Measurements from ENCODE around the gene TRAF2. TPM values are rescaled to one million over a fixed set of nuclear protein-coding genes. Genes with fewer than 3 reads are reported as not detected.

The TRAF2 gene
- total RNA-seq, 1 donor from 2014 or later = 16.5 TPM

DNA sequence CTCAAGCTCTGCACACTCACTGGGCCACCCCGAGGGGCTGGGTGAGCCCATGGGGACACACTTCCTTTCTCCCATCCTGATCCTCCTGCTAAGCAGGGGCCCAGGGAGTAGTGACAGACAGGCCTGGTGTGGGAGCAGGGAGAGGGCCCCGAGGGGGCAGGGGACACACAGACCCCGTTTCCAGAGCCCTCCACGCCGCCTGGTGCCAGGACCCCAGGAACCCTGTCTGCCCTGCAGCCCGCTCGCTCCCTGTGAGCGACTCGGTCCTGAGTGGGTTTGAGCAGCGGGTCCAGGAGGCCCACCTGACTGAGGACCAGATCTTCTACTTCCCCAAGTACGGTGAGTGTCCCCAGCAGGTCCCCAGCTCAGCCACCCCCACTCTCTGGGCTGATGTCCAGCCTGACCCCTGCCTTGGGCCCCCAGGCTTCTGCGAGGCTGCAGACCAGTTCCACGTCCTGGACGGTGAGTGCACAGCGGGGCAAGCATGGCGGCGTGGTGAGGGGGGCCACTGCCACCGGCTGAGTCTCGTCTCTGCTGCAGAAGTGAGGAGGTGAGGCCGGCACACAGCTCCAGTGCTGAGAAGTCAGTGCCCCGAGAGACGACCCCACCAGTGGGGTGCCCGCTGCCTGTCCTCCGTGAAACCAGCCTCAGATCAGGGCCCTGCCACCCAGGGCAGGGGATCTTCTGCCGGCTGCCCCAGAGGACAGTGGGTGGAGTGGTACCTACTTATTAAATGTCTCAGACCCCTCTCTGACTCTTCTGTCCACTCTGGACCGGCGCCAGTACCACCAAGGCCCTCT lies 60.1 kb downstream of the TRAF2 start:
- no peaks in the 10 kb centered on the region for H3K9me3 ChIP-seq
- no peak overlapping the region for H3K27ac ChIP-seq
- ATAC-seq (no peak), DNase-seq (no peak)
- no peak overlapping the region for H3K4me3 ChIP-seq
- peaks cover 47% of the 10 kb centered on the region for H3K4me1 ChIP-seq
- no peak for TF ChIP-seq CTCF (IDR thresholded peaks at IDR 0.05)
- H3K27me3 ChIP-seq (ENCODE audit: low read depth) = no peaks in the 10 kb centered on the region
- peaks cover 18% of the 10 kb centered on the region for H3K36me3 ChIP-seq
- intact Hi-C loops (cut with DNase I) = no loop called here

DNA sequence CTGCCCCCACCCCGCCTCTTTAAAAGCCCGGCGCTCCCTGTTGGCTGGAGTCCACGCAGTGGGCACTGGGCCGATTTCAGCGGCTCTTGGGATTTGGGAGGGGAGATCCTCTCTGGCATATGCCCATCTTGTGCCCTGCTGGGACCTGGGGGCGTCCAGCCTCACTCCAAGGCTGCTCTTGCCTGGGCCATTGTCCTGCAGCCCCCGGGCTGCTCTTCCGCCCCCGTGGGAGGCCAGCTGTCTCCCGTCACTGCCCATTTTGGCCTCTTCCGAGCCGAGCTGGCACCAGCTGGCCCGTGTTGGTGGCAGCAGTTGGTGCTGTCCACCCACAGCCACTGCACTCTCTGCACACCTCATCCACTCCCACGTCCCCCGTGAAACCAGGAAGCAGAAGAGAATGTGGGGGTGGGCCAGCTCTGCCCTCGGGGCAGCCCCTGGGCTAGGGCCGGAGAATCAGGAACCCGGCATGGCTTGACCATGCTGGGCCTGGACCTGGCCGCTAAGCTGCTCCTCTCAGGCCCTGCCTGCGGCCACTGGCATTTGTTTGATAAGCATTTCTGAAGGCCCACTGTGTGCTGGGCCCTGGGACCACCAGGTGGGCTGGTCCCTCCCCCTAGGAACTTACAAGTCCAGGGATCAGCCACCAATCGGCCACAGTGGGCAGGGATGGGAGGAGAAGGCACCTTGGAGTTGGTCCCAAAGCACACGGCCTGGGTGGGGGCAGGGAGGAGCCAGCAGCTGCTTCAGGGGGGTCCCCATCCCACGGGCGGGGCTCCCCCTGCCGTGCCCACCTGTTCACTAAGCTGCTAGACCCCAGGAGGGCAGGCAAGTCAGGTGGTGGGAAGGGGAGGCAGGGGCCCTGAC lies 60.9 kb downstream of the TRAF2 start:
- ATAC-seq (no peak), DNase-seq (no peak)
- peaks cover 47% of the 10 kb centered on the region for H3K4me1 ChIP-seq
- no peaks in the 10 kb centered on the region for H3K9me3 ChIP-seq
- intact Hi-C loops (cut with DNase I) = no loop called here
- no peak for TF ChIP-seq CTCF (IDR thresholded peaks at IDR 0.05)
- peak overlapping the region; percentile 2 for H3K27ac ChIP-seq
- no peaks in the 10 kb centered on the region for H3K27me3 ChIP-seq (ENCODE audit: low read depth)
- H3K4me3 ChIP-seq = no peak overlapping the region
- H3K36me3 ChIP-seq = peaks cover 9% of the 10 kb centered on the region

GRCh38 chr9:136947955-136948510 lies 61.7 kb downstream of the TRAF2 start:
- H3K27me3 ChIP-seq (ENCODE audit: low read depth) = no peaks in the 10 kb centered on the region
- intact Hi-C loops (cut with DNase I) = no loop called here
- H3K9me3 ChIP-seq = no peaks in the 10 kb centered on the region
- H3K4me1 ChIP-seq = peaks cover 44% of the 10 kb centered on the region
- peak overlapping the region; percentile 2 for H3K27ac ChIP-seq
- H3K36me3 ChIP-seq = peaks cover 2% of the 10 kb centered on the region
- no peak for DNase-seq
- peak; percentile 57 for TF ChIP-seq CTCF (IDR thresholded peaks at IDR 0.05)
- no peak overlapping the region for H3K4me3 ChIP-seq
- ATAC-seq = no peak

DNA sequence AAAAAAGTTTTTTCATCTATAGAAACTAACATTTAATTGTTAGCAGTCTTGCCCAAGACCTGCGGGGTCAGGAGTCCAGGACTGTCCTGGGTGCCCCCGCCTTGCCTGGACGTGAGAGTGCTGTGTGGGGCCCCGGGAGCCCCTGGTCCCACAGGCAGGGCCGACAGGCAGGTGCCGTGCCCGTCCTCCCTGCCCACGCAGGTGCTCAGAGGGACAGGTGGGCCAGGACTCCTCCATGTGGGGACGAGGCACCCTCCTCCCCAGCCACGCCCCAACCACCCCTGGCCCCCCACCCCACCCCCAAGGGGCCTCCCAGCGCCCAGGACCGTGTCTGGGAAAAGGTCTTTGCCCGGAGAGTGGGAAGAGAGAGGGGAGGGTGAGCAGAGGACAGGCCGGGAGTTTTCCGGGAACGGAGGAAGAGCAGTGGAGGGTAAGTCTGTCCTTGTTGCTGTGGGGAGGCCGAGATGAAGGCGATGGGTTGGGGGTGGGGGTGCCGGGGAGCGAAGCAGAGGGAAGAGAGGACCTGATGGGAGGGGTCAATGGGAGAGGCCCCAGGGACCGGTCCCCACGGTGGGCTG lies 63.0 kb downstream of the TRAF2 start:
- TF ChIP-seq CTCF (IDR thresholded peaks at IDR 0.05) = no peak
- H3K9me3 ChIP-seq = no peaks in the 10 kb centered on the region
- peak overlapping the region; percentile 88 for H3K27ac ChIP-seq
- H3K4me3 ChIP-seq = peak overlapping the region; percentile 81
- ATAC-seq (peak in 1 of 2 donors; percentile 7), DNase-seq (no peak)
- intact Hi-C loops (cut with DNase I) = no loop called here
- no peaks in the 10 kb centered on the region for H3K36me3 ChIP-seq
- peaks cover 40% of the 10 kb centered on the region for H3K4me1 ChIP-seq
- no peaks in the 10 kb centered on the region for H3K27me3 ChIP-seq (ENCODE audit: low read depth)

Measured in lower lobe of right lung (tissue), 2 donors.